Endothelial cell of umbilical vein (primary cell): ENCODE results near the gene NPSR1. TPM values are rescaled to one million over a fixed set of nuclear protein-coding genes. Genes with fewer than 3 reads are reported as not detected.

Experiments used
- BruUV-seq: library from RNA; stranded (reverse); fragments of 400-500 nt; replicated peaks from 2 replicates; lab custom pipeline; 2021; lab: Mats Ljungman, UMichigan
- CTCF ChIA-PET: fragments of 300-600, 350-600 bp; sonication (Branson Sonifier 250); formaldehyde crosslinking; loops from one replicate; lab custom pipeline; 2021; ENCODE audit warnings: antibody characterized with exemption, inconsistent platforms; lab: Charles Lee
- POLR2A ChIA-PET: fragments of 300-600, 350-600 bp; sonication (Branson Sonifier 250); formaldehyde crosslinking; loops from one replicate; lab custom pipeline; 2021; ENCODE audit warnings: antibody characterized with exemption, inconsistent platforms; lab: Charles Lee
- DNase-seq: peaks from one replicate; pipeline ENCODE4 v3.0.0-alpha.2; 2011; ENCODE audit warnings: low read depth, low spot score
- FAIRE-seq: peaks from 2 replicates; lab custom pipeline; 2011; peaks lifted over from hg19 to GRCh38; lab: Jason Lieb, UNC
- H2AFZ ChIP-seq: 2 replicates; pipeline ENCODE4 v1.6.0; 2012; ENCODE audit warnings: low read depth, low read length, control low read depth, inconsistent platforms
- H3K27ac ChIP-seq: 2 replicates; pipeline ENCODE4 v1.5.1; 2011; ENCODE audit warnings: low read depth, mild to moderate bottlenecking, control low read depth, low read length, moderate library complexity; ENCODE audit not compliant: insufficient read depth
- H3K27me3 ChIP-seq, 2 experiments: 2 replicates each; pipeline versions ENCODE4 v1.6.0 to v1.6.1; 2011; ENCODE audit warnings: low read length in 2 of 2, mixed read lengths in 1 of 2; ENCODE audit not compliant: control insufficient read depth in 2 of 2, insufficient read depth in 2 of 2
- H3K36me3 ChIP-seq, 2 experiments: 2 replicates in 1 of 2; 3 replicates in 1 of 2; pipeline ENCODE4 v1.5.1; 2011; ENCODE audit warnings: low read length in 2 of 2, mild to moderate bottlenecking in 1 of 2, moderate library complexity in 1 of 2; ENCODE audit not compliant: control insufficient read depth in 2 of 2, insufficient read depth in 2 of 2; ENCODE audit errors: extremely low read depth in 1 of 2
- H3K4me1 ChIP-seq: 3 replicates; pipeline ENCODE4 v1.5.1; 2011; ENCODE audit warnings: mild to moderate bottlenecking, low read length; ENCODE audit not compliant: control insufficient read depth, insufficient read depth; ENCODE audit errors: extremely low read depth
- H3K4me2 ChIP-seq: 2 replicates; pipeline ENCODE4 v1.6.1; 2011; ENCODE audit warnings: low read length, control low read depth, mixed read lengths; ENCODE audit not compliant: insufficient read depth
- H3K4me3 ChIP-seq, 3 experiments: fragments of 200-600 bp in 1 of 3; sonication (generic), shearing (Covaris generic) in 1 of 3; replicated peaks in 1 of 3; 2 replicates each; pipeline ENCODE4 v1.5.1; 2011 to 2016; ENCODE audit warnings: control low read depth in 3 of 3, low read length in 3 of 3, mild to moderate bottlenecking in 2 of 3, inconsistent platforms in 1 of 3, low read depth in 1 of 3, moderate library complexity in 1 of 3; ENCODE audit not compliant: insufficient read depth in 1 of 3
- H3K79me2 ChIP-seq: 2 replicates; pipeline ENCODE4 v1.6.0; 2012; ENCODE audit warnings: low read length, inconsistent platforms; ENCODE audit not compliant: control insufficient read depth, insufficient read depth
- H3K9ac ChIP-seq: replicated peaks from 2 replicates; pipeline ENCODE3; 2011; ENCODE audit warnings: low read length, control low read depth; ENCODE audit not compliant: insufficient read depth; ENCODE audit errors: extremely low read depth
- H3K9me1 ChIP-seq: replicated peaks from 3 replicates; pipeline ENCODE4 v1.6.0; 2011; ENCODE audit warnings: mild to moderate bottlenecking, low read length; ENCODE audit not compliant: control insufficient read depth, insufficient read depth; ENCODE audit errors: extremely low read depth
- H3K9me3 ChIP-seq: replicated peaks from 2 replicates; pipeline ENCODE4 v1.5.1; 2012; ENCODE audit warnings: low read length, inconsistent platforms; ENCODE audit not compliant: control insufficient read depth, insufficient read depth
- H4K20me1 ChIP-seq: replicated peaks from 2 replicates; pipeline ENCODE3; 2011; ENCODE audit warnings: mild to moderate bottlenecking, low read length; ENCODE audit not compliant: control insufficient read depth, insufficient read depth; ENCODE audit errors: extremely low read depth
- EZH2 ChIP-seq: IDR thresholded peaks from 2 replicates; pipeline ENCODE4 v1.6.1; 2012; ENCODE audit warnings: borderline replicate concordance, low read depth, mild to moderate bottlenecking, moderate library complexity, low read length, inconsistent platforms; ENCODE audit not compliant: severe bottlenecking
- FOS ChIP-seq: IDR thresholded peaks from 2 replicates; pipeline ENCODE4 v1.6.1; 2011; ENCODE audit warnings: mild to moderate bottlenecking, low read length, moderate library complexity, borderline replicate concordance; ENCODE audit not compliant: insufficient read depth
- GATA2 ChIP-seq: IDR thresholded peaks from 2 replicates; pipeline ENCODE4 v1.7.0; 2011; ENCODE audit warnings: low read depth, mild to moderate bottlenecking, moderate library complexity, mixed read lengths, low read length; ENCODE audit not compliant: insufficient read length, insufficient read depth
- JUN ChIP-seq: IDR thresholded peaks from 2 replicates; pipeline ENCODE4 v1.6.1; 2011; ENCODE audit warnings: borderline replicate concordance, low read depth; ENCODE audit not compliant: insufficient read length, insufficient read depth
- MYC ChIP-seq: IDR thresholded peaks from one replicate; pipeline ENCODE4 v1.6.1; 2011; ENCODE audit warnings: mild to moderate bottlenecking, low read depth, low read length
- POLR2A ChIP-seq: IDR thresholded peaks from 2 replicates; pipeline ENCODE4 v1.6.1; 2012; ENCODE audit warnings: low read depth, mild to moderate bottlenecking, control low read depth, low read length
- POLR2AphosphoS5 ChIP-seq: IDR thresholded peaks from 2 replicates; pipeline ENCODE4 v1.6.1; 2012; ENCODE audit warnings: low read depth, mild to moderate bottlenecking, control low read depth, low read length, moderate library complexity; ENCODE audit not compliant: insufficient read depth
- dilution Hi-C: fragments of 300-500 bp; cut with MboI; formaldehyde crosslinking; loops from one replicate; pipeline ENCODE4 v1.15.0; 2019; ENCODE audit warnings: low sequenced_read_pairs; ENCODE audit not compliant: extremely low pct_ligation_motif_present
- intact Hi-C: fragments of 100-400 bp; cut with micrococcal nuclease; formaldehyde crosslinking; loops from one replicate; pipeline ENCODE4 v1.10.0; 2022
- polyA plus RNA-seq, 4 experiments: library from polyadenylated mRNA; depleted of rRNA in 3 of 4; stranded (reverse) in 3 of 4; unstranded in 1 of 4; fragments of >200 nt; gene quantifications; 2 replicates each; pipeline versions ENCODE4 v1.2.1 to v1.2.3, GENCODE V29; 2011 to 2012; ENCODE audit warnings: missing spikeins in 1 of 4
- total RNA-seq: library from RNA; stranded (reverse); gene quantifications from 2 replicates; pipeline ENCODE4 v1.2.3, GENCODE V29; 2021
- TF ChIP-seq, protein P1 (sequence below), 2 donors: IDR thresholded peaks; 1 replicate in 1 of 2; 2 replicates in 1 of 2; pipeline ENCODE4 v1.5.1; 2011; ENCODE audit warnings: low read length in 2 of 2, mild to moderate bottlenecking in 2 of 2, moderate library complexity in 2 of 2, control low read depth in 1 of 2, inconsistent platforms in 1 of 2, low read depth in 1 of 2; ENCODE audit not compliant: insufficient read depth in 1 of 2; ENCODE audit errors: extremely low read depth in 1 of 2
- TF ChIP-seq, protein P2 (sequence below): IDR thresholded peaks from 2 replicates; pipeline ENCODE4 v1.6.1; 2011; ENCODE audit not compliant: insufficient read depth, insufficient read length

Gene NPSR1
- total and polyA plus RNA-seq, 2 donors (not counting 3 experiments of a cell fraction or from before 2014, with no cell fraction given): not detected

DNA sequence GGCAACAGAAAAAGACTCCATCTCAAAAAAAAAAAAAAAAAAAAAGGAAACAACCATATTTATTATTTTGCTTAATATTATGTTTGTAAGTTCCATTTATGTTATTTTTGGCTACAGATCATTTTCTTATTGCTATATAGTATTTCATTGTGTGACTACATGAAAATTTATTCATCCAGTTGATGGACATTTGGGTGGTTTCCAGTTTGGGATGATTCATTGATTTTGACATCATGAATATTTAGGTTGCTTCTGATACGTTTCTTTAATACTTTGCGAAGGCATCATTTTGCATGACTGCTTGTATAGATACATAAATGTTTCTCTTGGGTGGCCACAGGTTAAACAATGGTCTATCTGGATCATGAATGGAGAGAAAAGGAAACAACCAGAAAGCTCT, 2.0 kb upstream of the NPSR1 start:
- no peak overlapping the region for H3K27ac ChIP-seq
- H2AFZ ChIP-seq: no peak overlapping the region
- no peaks in the 10 kb centered on the region for H3K9me3 ChIP-seq
- no peaks in the 10 kb centered on the region for H4K20me1 ChIP-seq
- dilution Hi-C loops (no loop called here), intact Hi-C loops (no loop called here)
- H3K36me3 ChIP-seq: no peaks in the 10 kb centered on the region
- no peak overlapping the region for H3K4me3 ChIP-seq
- no peaks in the 10 kb centered on the region for H3K4me1 ChIP-seq
- POLR2A ChIA-PET: no interaction called here
- H3K4me2 ChIP-seq: no peak overlapping the region
- TF ChIP-seq FOS (no peak), MYC (no peak)
- CTCF ChIA-PET: no interaction called here
- no peak for DNase-seq
- no peaks in the 10 kb centered on the region for H3K79me2 ChIP-seq
- no TSS peak for BruUV-seq
- no peak for FAIRE-seq
- H3K27me3 ChIP-seq: no peaks in the 10 kb centered on the region
- H3K9ac ChIP-seq: no peak overlapping the region
- H3K9me1 ChIP-seq: no peaks in the 10 kb centered on the region

DNA sequence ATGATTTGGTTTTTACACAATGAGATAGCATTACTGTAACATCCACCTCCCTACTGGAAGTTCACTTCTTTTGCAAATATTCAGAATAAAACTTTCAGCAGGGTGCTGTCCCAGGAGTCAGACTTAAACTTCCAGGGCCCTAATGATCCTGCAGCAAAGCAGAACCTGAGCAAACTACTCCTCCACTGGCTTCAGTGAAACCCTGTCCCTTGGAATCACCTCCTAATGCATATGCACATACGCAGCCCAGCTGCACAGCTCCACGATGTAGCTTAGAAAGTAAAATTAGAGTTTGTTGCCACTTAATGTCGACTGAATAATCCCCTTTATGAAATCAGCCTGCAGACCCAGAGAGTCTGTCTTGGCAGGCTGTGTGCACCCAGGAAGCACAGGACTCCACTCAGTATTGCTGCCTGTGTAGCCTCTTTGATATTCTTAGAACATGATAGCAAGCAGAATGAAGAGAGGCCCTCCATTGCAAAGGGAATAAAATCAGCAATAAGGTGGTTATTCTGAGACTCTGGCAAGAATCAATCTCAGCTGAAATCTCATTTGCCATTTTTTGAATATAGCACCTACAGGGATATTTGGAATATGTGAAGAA, 1.6 kb downstream of the NPSR1 start:
- Histone ChIP-seq H3K9me3 (no peaks in the 10 kb centered on the region), H4K20me1 (no peaks in the 10 kb centered on the region), H3K27me3 (no peaks in the 10 kb centered on the region), H3K9ac (no peak overlapping the region), H2AFZ (no peak overlapping the region), H3K27ac (no peak overlapping the region), H3K79me2 (no peaks in the 10 kb centered on the region), H3K36me3 (no peaks in the 10 kb centered on the region), H3K9me1 (no peaks in the 10 kb centered on the region), H3K4me2 (no peak overlapping the region), H3K4me3 (no peak overlapping the region), H3K4me1 (no peaks in the 10 kb centered on the region)
- intact Hi-C loops: no loop called here
- FAIRE-seq (no peak), DNase-seq (no peak)
- ChIA-PET POLR2A (no interaction called here), CTCF (interaction anchor here (1.0 kb wide), 1 partner anchor 21 kb away, joined by 3 read pairs; no protein-coding TSS in a partner anchor)
- no TSS peak for BruUV-seq
- dilution Hi-C loops: no loop called here
- no peak for TF ChIP-seq GATA2
- TF ChIP-seq, protein P1, sequence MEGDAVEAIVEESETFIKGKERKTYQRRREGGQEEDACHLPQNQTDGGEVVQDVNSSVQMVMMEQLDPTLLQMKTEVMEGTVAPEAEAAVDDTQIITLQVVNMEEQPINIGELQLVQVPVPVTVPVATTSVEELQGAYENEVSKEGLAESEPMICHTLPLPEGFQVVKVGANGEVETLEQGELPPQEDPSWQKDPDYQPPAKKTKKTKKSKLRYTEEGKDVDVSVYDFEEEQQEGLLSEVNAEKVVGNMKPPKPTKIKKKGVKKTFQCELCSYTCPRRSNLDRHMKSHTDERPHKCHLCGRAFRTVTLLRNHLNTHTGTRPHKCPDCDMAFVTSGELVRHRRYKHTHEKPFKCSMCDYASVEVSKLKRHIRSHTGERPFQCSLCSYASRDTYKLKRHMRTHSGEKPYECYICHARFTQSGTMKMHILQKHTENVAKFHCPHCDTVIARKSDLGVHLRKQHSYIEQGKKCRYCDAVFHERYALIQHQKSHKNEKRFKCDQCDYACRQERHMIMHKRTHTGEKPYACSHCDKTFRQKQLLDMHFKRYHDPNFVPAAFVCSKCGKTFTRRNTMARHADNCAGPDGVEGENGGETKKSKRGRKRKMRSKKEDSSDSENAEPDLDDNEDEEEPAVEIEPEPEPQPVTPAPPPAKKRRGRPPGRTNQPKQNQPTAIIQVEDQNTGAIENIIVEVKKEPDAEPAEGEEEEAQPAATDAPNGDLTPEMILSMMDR (IDR thresholded peaks at IDR 0.05; ENCODE audit: extremely low read depth in 1 of 2, insufficient read depth in 1 of 2, low read depth in 1 of 2, low read length in 2 of 2): no peak
- no peak for TF ChIP-seq MYC
- no peak for TF ChIP-seq FOS
- TF ChIP-seq POLR2A: no peak
- no peak for TF ChIP-seq EZH2
- TF ChIP-seq POLR2AphosphoS5: no peak
- TF ChIP-seq, protein P2, sequence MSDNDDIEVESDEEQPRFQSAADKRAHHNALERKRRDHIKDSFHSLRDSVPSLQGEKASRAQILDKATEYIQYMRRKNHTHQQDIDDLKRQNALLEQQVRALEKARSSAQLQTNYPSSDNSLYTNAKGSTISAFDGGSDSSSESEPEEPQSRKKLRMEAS: no peak
- TF ChIP-seq JUN: no peak
